ENCODE measurements around the gene WIPF3. TPM values are rescaled to one million over a fixed set of nuclear protein-coding genes. Genes with fewer than 3 reads are reported as not detected.

The WIPF3 gene
- total and polyA plus RNA-seq, 2 donors from 2014 or later = 3.8 to 4.5 TPM

GRCh38 chr7:29797112-29797944 is 9.0 kb upstream of the WIPF3 start:
- FAIRE-seq = no peak
- H3K9ac ChIP-seq (ENCODE audit: low read length in 3 of 3) = no peak overlapping the region
- intact Hi-C loops (cut with DNase I) = no loop called here

GRCh38 chr7:29798422-29798821 is 7.9 kb upstream of the WIPF3 start:
- H3K9ac ChIP-seq (ENCODE audit: low read length in 3 of 3) = no peak overlapping the region
- no peak for DNase-seq
- intact Hi-C loops (cut with DNase I) = no loop called here
- H3K36me3 ChIP-seq (ENCODE audit: control insufficient read depth in 2 of 3, insufficient read depth in 3 of 3, low read length in 3 of 3) = no peaks in the 10 kb centered on the region
- H3K4me3 ChIP-seq (ENCODE audit: low read length in 3 of 3) = no peak overlapping the region
- no peaks in the 10 kb centered on the region for H3K4me1 ChIP-seq (ENCODE audit: control insufficient read depth in 2 of 3, insufficient read depth in 2 of 3, low read depth in 1 of 3, low read length in 3 of 3)
- no peak for TF ChIP-seq CTCF (IDR thresholded peaks at IDR 0.05; ENCODE audit: borderline replicate concordance, extremely low read depth, insufficient read depth)
- no peaks in the 10 kb centered on the region for H3K9me3 ChIP-seq (ENCODE audit: control insufficient read depth in 2 of 3, insufficient read depth in 1 of 3, low read length in 3 of 3)
- FAIRE-seq = no peak
- no peak overlapping the region for H3K27ac ChIP-seq (ENCODE audit: low read depth in 2 of 2, low read length in 2 of 2)
- H3K27me3 ChIP-seq (ENCODE audit: control insufficient read depth, insufficient read depth, low read length) = no peaks in the 10 kb centered on the region

More at GRCh38 chr7:29797112-29797944, 9.0 kb upstream of the WIPF3 start:
- Histone ChIP-seq H3K27me3 (ENCODE audit: control insufficient read depth, insufficient read depth, low read length) (no peaks in the 10 kb centered on the region), H3K9me3 (ENCODE audit: control insufficient read depth in 2 of 3, insufficient read depth in 1 of 3, low read length in 3 of 3) (no peaks in the 10 kb centered on the region), H3K27ac (ENCODE audit: low read depth in 2 of 2, low read length in 2 of 2) (no peak overlapping the region), H3K36me3 (ENCODE audit: control insufficient read depth in 2 of 3, insufficient read depth in 3 of 3, low read length in 3 of 3) (no peaks in the 10 kb centered on the region), H3K4me1 (ENCODE audit: control insufficient read depth in 2 of 3, insufficient read depth in 2 of 3, low read depth in 1 of 3, low read length in 3 of 3) (no peaks in the 10 kb centered on the region), H3K4me3 (ENCODE audit: low read length in 3 of 3) (no peak overlapping the region)
- no peak for DNase-seq
- TF ChIP-seq CTCF (IDR thresholded peaks at IDR 0.05; ENCODE audit: borderline replicate concordance, extremely low read depth, insufficient read depth) = no peak

GRCh38 chr7:29801929-29802328 is 4.4 kb upstream of the WIPF3 start:
- H3K9ac ChIP-seq (ENCODE audit: low read length in 3 of 3) = no peak overlapping the region
- no peak for TF ChIP-seq CTCF (IDR thresholded peaks at IDR 0.05; ENCODE audit: borderline replicate concordance, extremely low read depth, insufficient read depth)
- peaks cover 0 to 2% (median 0%) of the 10 kb centered on the region in 3 donors for H3K4me1 ChIP-seq (ENCODE audit: control insufficient read depth in 2 of 3, insufficient read depth in 2 of 3, low read depth in 1 of 3, low read length in 3 of 3)
- no peaks in the 10 kb centered on the region for H3K9me3 ChIP-seq (ENCODE audit: control insufficient read depth in 2 of 3, insufficient read depth in 1 of 3, low read length in 3 of 3)
- H3K4me3 ChIP-seq (ENCODE audit: low read length in 3 of 3) = no peak overlapping the region
- DNase-seq (no peak), FAIRE-seq (no peak)
- intact Hi-C loops (cut with DNase I) = no loop called here
- no peaks in the 10 kb centered on the region for H3K27me3 ChIP-seq (ENCODE audit: control insufficient read depth, insufficient read depth, low read length)
- H3K36me3 ChIP-seq (ENCODE audit: control insufficient read depth in 2 of 3, insufficient read depth in 3 of 3, low read length in 3 of 3) = no peaks in the 10 kb centered on the region
- H3K27ac ChIP-seq (ENCODE audit: low read depth in 2 of 2, low read length in 2 of 2) = no peak overlapping the region
